GM03348 (cell line): ENCODE measurements around the gene TTLL10.
"Not testable (repeated sequence)": the region's sequence is repeated elsewhere in the genome, so short reads cannot be mapped to it uniquely, and the experiment has no call there.

Experiments
- DNase-seq: peaks from one replicate; pipeline ENCODE4 v3.0.0; 2012; ENCODE audit warnings: low spot score

The TTLL10 gene

GRCh38 chr1:1189111-1189510, 15.4 kb downstream of the TTLL10 start:
- DNase-seq = no peak

- no peak for DNase-seq
Observed at GRCh38 chr1:1191734-1192133, 18.1 kb downstream of the TTLL10 start.

GRCh38 chr1:1194723-1195122, 21.0 kb downstream of the TTLL10 start:
- DNase-seq = no peak

- DNase-seq = not testable (repeated sequence)
Observed at GRCh38 chr1:1195726-1196125, 22.0 kb downstream of the TTLL10 start.

- DNase-seq = no peak
Observed at GRCh38 chr1:1196431-1197187, 22.9 kb downstream of the TTLL10 start.

- DNase-seq = no peak
Observed at GRCh38 chr1:1197188-1197500, 23.5 kb downstream of the TTLL10 start.

- no peak for DNase-seq
Observed at GRCh38 chr1:1197551-1198422, 24.1 kb downstream of the TTLL10 start.

- DNase-seq = no peak
Observed at GRCh38 chr1:1198423-1199140, 24.9 kb downstream of the TTLL10 start.

- DNase-seq = no peak
Observed at GRCh38 chr1:1199141-1199960, 25.7 kb downstream of the TTLL10 start.

- DNase-seq = no peak
Observed at GRCh38 chr1:1199961-1200875, 26.5 kb downstream of the TTLL10 start.

- peak; percentile 80 for DNase-seq
Observed at GRCh38 chr1:1200876-1201810, 27.5 kb downstream of the TTLL10 start.

- DNase-seq = no peak
Observed at GRCh38 chr1:1202831-1203560, 29.3 kb downstream of the TTLL10 start.

GRCh38 chr1:1203561-1204424, 30.1 kb downstream of the TTLL10 start:
- no peak for DNase-seq

- DNase-seq = no peak
Observed at GRCh38 chr1:1204425-1204920, 30.8 kb downstream of the TTLL10 start.

GRCh38 chr1:1204998-1205768, 31.5 kb downstream of the TTLL10 start:
- DNase-seq = no peak

GRCh38 chr1:1205769-1206375, 32.2 kb downstream of the TTLL10 start:
- DNase-seq = no peak
